ENCODE results near the gene GZMB.
A peak's percentile ranks its signal among the peaks of the same experiment; 100 is the strongest.

The GZMB gene

GRCh38 chr14:24634158-24634557 is at the start of gene GZMB:
TSS of gene GZMB (minus strand) at chr14:24634190. CDS start at chr14:24634160, 30 bp downstream.
- DNase-seq (ENCODE audit: extremely low read depth, low read depth), result no peak
- TF ChIP-seq CTCF (IDR thresholded peaks at IDR 0.05; ENCODE audit: low read depth, low read length), result no peak

- no peak for TF ChIP-seq CTCF (IDR thresholded peaks at IDR 0.05; ENCODE audit: low read depth, low read length)
- DNase-seq (ENCODE audit: extremely low read depth, low read depth), result no peak
Measured at GRCh38 chr14:24681056-24681455, 47.1 kb upstream of the GZMB start.

GRCh38 chr14:24680516-24680915 is 46.5 kb upstream of the GZMB start:
- no peak for DNase-seq (ENCODE audit: extremely low read depth, low read depth)
- TF ChIP-seq CTCF (IDR thresholded peaks at IDR 0.05; ENCODE audit: low read depth, low read length), result no peak

GRCh38 chr14:24679248-24679961 is 45.4 kb upstream of the GZMB start:
- no peak for DNase-seq (ENCODE audit: extremely low read depth, low read depth)

GRCh38 chr14:24678801-24679247 is 44.8 kb upstream of the GZMB start:
- DNase-seq (ENCODE audit: extremely low read depth, low read depth), result peak; percentile 64
- TF ChIP-seq CTCF (IDR thresholded peaks at IDR 0.05; ENCODE audit: low read depth, low read length), result peak; percentile 99

More at GRCh38 chr14:24679248-24679961, 45.4 kb upstream of the GZMB start:
- no peak for TF ChIP-seq CTCF (IDR thresholded peaks at IDR 0.05; ENCODE audit: low read depth, low read length)

GRCh38 chr14:24677956-24678355 is 44.0 kb upstream of the GZMB start:
- TF ChIP-seq CTCF (IDR thresholded peaks at IDR 0.05; ENCODE audit: low read depth, low read length), result no peak
- no peak for DNase-seq (ENCODE audit: extremely low read depth, low read depth)

- no peak for DNase-seq (ENCODE audit: extremely low read depth, low read depth)
- no peak for TF ChIP-seq CTCF (IDR thresholded peaks at IDR 0.05; ENCODE audit: low read depth, low read length)
Measured at GRCh38 chr14:24674204-24674970, 40.4 kb upstream of the GZMB start.
